Suprapubic skin (tissue), 4 donors: ENCODE measurements around the gene RUNX1. TPM values are rescaled to one million over a fixed set of nuclear protein-coding genes. Genes with fewer than 3 reads are reported as not detected.

ENCODE experiments used
- DNase-seq, 2 donors: peaks; one replicate each; pipeline ENCODE4 v3.0.0-alpha.2; 2019; ENCODE audit warnings: low spot score in 2 of 2
- H3K27ac ChIP-seq: fragments of 200-600 bp; sonication (generic); one replicate; pipeline ENCODE4 v1.5.1; 2019
- H3K27me3 ChIP-seq: fragments of 200-600 bp; sonication (generic); one replicate; pipeline ENCODE4 v1.5.1; 2019
- H3K36me3 ChIP-seq: fragments of 200-600 bp; sonication (generic); one replicate; pipeline ENCODE4 v1.5.1; 2019
- H3K4me1 ChIP-seq: fragments of 200-600 bp; sonication (generic); one replicate; pipeline ENCODE4 v1.5.1; 2019
- H3K4me3 ChIP-seq: fragments of 200-600 bp; sonication (generic); one replicate; pipeline ENCODE4 v1.5.1; 2019; ENCODE audit warnings: mild to moderate bottlenecking
- H3K9me3 ChIP-seq: fragments of 200-600 bp; sonication (generic); one replicate; pipeline ENCODE4 v1.5.1; 2019
- EP300 ChIP-seq: sonication (generic); formaldehyde crosslinking; IDR thresholded peaks from one replicate; pipeline ENCODE4 v1.6.1; 2017; ENCODE audit warnings: antibody characterized with exemption
- POLR2A ChIP-seq, 2 donors: fragments of 450-650 bp; IDR thresholded peaks; one replicate each; pipeline ENCODE4 v1.6.1; 2017; ENCODE audit warnings: antibody characterized with exemption in 2 of 2, mild to moderate bottlenecking in 2 of 2, moderate library complexity in 2 of 2
- POLR2AphosphoS5 ChIP-seq, 3 donors: sonication (generic); formaldehyde crosslinking; IDR thresholded peaks; one replicate each; pipeline ENCODE4 v1.6.1; 2017; ENCODE audit warnings: antibody characterized with exemption in 3 of 3
- WGBS: methylation state at CpG from one replicate; pipeline ENCODE4 v1.1.5; 2018; 5-methylcytosine and 5-hydroxymethylcytosine counted together
- total RNA-seq, 4 donors: library from RNA; depleted of rRNA; stranded (reverse); fragments of >200 nt; gene quantifications; one replicate each; pipeline ENCODE4 v1.1.0, GENCODE V29; 2016
- TF ChIP-seq, protein P1 (sequence below), 2 donors: fragments of 200-600 bp in 1 of 2; fragments of 450-650 bp in 1 of 2; sonication (generic) in 1 of 2; IDR thresholded peaks; one replicate each; pipeline ENCODE4 v1.5.1; 2016 to 2019; ENCODE audit warnings: antibody characterized with exemption in 2 of 2, mild to moderate bottlenecking in 1 of 2, moderate library complexity in 1 of 2

RUNX1 gene
- total RNA-seq, 4 donors from 2014 or later: 15.4 to 26.7 (median 20.5) TPM

- H3K4me3 ChIP-seq: no peak overlapping the region
- H3K27me3 ChIP-seq: no peaks in the 10 kb centered on the region
- TF ChIP-seq POLR2AphosphoS5 (IDR thresholded peaks at IDR 0.05) (no peak), POLR2A (IDR thresholded peaks at IDR 0.05) (no peak), EP300 (no peak)
- TF ChIP-seq, protein P1, sequence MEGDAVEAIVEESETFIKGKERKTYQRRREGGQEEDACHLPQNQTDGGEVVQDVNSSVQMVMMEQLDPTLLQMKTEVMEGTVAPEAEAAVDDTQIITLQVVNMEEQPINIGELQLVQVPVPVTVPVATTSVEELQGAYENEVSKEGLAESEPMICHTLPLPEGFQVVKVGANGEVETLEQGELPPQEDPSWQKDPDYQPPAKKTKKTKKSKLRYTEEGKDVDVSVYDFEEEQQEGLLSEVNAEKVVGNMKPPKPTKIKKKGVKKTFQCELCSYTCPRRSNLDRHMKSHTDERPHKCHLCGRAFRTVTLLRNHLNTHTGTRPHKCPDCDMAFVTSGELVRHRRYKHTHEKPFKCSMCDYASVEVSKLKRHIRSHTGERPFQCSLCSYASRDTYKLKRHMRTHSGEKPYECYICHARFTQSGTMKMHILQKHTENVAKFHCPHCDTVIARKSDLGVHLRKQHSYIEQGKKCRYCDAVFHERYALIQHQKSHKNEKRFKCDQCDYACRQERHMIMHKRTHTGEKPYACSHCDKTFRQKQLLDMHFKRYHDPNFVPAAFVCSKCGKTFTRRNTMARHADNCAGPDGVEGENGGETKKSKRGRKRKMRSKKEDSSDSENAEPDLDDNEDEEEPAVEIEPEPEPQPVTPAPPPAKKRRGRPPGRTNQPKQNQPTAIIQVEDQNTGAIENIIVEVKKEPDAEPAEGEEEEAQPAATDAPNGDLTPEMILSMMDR (IDR thresholded peaks at IDR 0.05): no peak
- H3K4me1 ChIP-seq: no peaks in the 10 kb centered on the region
- no peaks in the 10 kb centered on the region for H3K36me3 ChIP-seq
- no peak overlapping the region for H3K27ac ChIP-seq
- DNase-seq: no peak
- WGBS: 84% methylated on average over 3 of the region's 3 CpGs
- H3K9me3 ChIP-seq: no peaks in the 10 kb centered on the region
These were observed 34.1 kb upstream of the RUNX1 start for GRCh38 chr21:35083246-35083645.

DNA sequence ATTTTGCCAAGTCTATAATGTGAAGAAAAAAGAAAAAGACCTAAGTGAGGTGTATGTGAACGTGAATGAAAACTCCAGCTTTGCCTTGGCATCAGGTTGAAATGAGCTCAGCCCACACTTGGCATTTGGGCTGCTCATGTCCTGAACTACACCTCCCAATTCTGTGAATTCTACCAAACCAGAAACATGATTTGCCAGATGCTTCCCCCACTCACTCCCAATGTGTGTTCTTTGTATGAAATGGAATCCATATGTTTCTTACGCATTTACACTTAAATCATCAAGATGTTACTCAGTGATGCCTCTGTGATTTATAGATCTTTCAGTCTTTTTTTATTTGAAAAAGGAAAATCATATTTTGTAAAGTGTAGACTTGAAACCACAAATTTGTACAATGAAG is 32.8 kb upstream of the RUNX1 start:
- no peaks in the 10 kb centered on the region for H3K36me3 ChIP-seq
- H3K9me3 ChIP-seq: no peaks in the 10 kb centered on the region

DNA sequence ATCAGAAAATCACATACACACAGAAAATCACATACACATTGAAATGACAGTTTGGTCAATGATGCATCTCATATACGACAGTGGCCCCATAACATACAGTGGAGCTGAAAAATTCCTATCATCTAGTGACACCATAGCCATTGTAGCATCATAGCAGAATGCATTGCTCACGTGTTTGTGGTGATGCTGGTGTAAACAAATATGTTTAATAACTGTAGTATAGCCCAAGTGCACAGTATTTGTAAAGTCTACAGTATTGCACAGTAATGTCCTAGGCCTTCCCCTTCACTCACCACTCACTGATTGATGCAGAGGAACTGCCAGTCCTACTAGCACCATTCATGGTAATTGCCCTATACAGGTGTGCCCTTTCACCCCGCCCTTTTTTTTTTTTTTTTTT is 30.1 kb upstream of the RUNX1 start:
- WGBS: 92% methylated on average over 3 of the region's 3 CpGs
- Histone ChIP-seq H3K36me3 (no peaks in the 10 kb centered on the region), H3K4me3 (no peak overlapping the region), H3K9me3 (no peaks in the 10 kb centered on the region), H3K4me1 (no peaks in the 10 kb centered on the region), H3K27me3 (no peaks in the 10 kb centered on the region), H3K27ac (no peak overlapping the region)
- no peak for DNase-seq
- no peak for TF ChIP-seq POLR2AphosphoS5 (IDR thresholded peaks at IDR 0.05)
- no peak for TF ChIP-seq EP300
- TF ChIP-seq, protein P1 (IDR thresholded peaks at IDR 0.05): no peak
- TF ChIP-seq POLR2A (IDR thresholded peaks at IDR 0.05): no peak

More for the DNA sequence above, 32.8 kb upstream of the RUNX1 start:
- WGBS: 64% methylated on average over 2 of the region's 2 CpGs
- Histone ChIP-seq H3K27ac (no peak overlapping the region), H3K4me3 (no peak overlapping the region), H3K4me1 (no peaks in the 10 kb centered on the region), H3K27me3 (no peaks in the 10 kb centered on the region)
- TF ChIP-seq POLR2AphosphoS5 (IDR thresholded peaks at IDR 0.05) (no peak), POLR2A (IDR thresholded peaks at IDR 0.05) (no peak), EP300 (no peak)
- TF ChIP-seq, protein P1 (IDR thresholded peaks at IDR 0.05): no peak
- no peak for DNase-seq

DNA sequence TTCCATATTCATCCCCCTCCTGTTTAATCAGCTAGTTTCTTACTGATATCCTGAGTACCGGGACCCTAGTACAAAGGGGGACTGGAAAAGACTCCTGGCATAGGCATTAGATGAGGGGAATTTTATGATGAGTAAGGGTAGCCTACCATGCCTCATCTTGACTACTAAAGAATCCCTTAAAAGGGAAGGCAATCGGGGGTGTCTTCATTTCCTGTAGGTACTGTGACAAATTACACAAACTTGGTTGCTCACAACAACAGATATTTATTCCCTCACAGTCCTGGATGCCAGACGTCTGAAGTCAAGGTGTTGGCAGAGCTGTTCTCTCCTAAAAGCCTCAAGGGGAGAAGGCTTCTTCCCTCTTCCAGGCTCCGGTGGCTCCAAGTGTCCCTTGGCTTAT is 28.9 kb upstream of the RUNX1 start:
- no peak overlapping the region for H3K27ac ChIP-seq
- H3K4me3 ChIP-seq: no peak overlapping the region
- no peak for DNase-seq
- 82% methylated on average over 4 of the region's 4 CpGs for WGBS
- H3K4me1 ChIP-seq: no peaks in the 10 kb centered on the region
- no peak for TF ChIP-seq POLR2A (IDR thresholded peaks at IDR 0.05)
- TF ChIP-seq, protein P1 (IDR thresholded peaks at IDR 0.05): no peak
- no peak for TF ChIP-seq EP300
- TF ChIP-seq POLR2AphosphoS5 (IDR thresholded peaks at IDR 0.05): no peak
- no peaks in the 10 kb centered on the region for H3K36me3 ChIP-seq
- no peaks in the 10 kb centered on the region for H3K27me3 ChIP-seq
- no peaks in the 10 kb centered on the region for H3K9me3 ChIP-seq

DNA sequence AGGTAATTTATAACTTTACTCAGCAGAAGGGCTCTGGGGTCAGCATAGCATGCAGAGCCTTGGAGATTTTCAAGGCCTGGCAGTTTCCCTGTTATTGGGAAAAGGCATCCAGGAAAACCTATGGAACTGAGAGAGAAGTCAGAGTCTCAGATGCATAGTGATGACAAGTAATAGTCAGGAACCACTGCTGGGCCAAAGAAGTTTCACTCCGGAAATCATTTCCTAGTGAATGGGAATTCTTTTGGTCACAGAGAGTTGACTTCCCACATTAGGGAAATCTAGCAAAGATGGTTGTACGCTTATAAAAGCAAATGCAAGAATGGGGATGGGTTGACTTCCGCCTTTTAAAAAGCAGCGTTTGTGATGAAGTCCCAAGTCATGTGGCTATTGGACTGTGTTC is 28.4 kb upstream of the RUNX1 start:
- H3K36me3 ChIP-seq: no peaks in the 10 kb centered on the region
- no peaks in the 10 kb centered on the region for H3K4me1 ChIP-seq
- H3K27me3 ChIP-seq: no peaks in the 10 kb centered on the region
- 94% methylated on average over 4 of the region's 4 CpGs for WGBS
- no peak overlapping the region for H3K4me3 ChIP-seq
- no peaks in the 10 kb centered on the region for H3K9me3 ChIP-seq
- no peak for DNase-seq
- TF ChIP-seq POLR2AphosphoS5 (IDR thresholded peaks at IDR 0.05) (no peak), EP300 (no peak), POLR2A (IDR thresholded peaks at IDR 0.05) (no peak)
- TF ChIP-seq, protein P1 (IDR thresholded peaks at IDR 0.05): no peak
- no peak overlapping the region for H3K27ac ChIP-seq
